HepG2 (cell line): Measurements from ENCODE around the gene DNAAF9. TPM values are rescaled to one million over a fixed set of nuclear protein-coding genes. Genes with fewer than 3 reads are reported as not detected.

Experiments
- EHMT2 ChIP-seq: fragments of 200-600 bp; sonication (generic); IDR thresholded peaks from 2 replicates; pipeline ENCODE4 v1.7.0; 2017; ENCODE audit warnings: antibody characterized with exemption, low read depth, low read length, borderline replicate concordance
- FOXK2 ChIP-seq: fragments of 450-650 bp; IDR thresholded peaks from 2 replicates; pipeline ENCODE4 v1.6.1; 2016
- HNRNPK ChIP-seq: fragments of 200-400 bp; formaldehyde crosslinking; IDR thresholded peaks from 2 replicates; pipeline ENCODE4 v1.6.1; 2018; ENCODE audit warnings: low read length, low read depth, moderate library complexity, mild to moderate bottlenecking; ENCODE audit not compliant: poor library complexity, severe bottlenecking
- HOXA9 ChIP-seq: sonication (generic); formaldehyde crosslinking; IDR thresholded peaks from 2 replicates; pipeline ENCODE4 v1.8.1; 2022; ENCODE audit warnings: missing genetic modification reagents, mild to moderate bottlenecking, moderate library complexity, borderline replicate concordance
- MAZ ChIP-seq, 2 experiments: sonication (generic) in 1 of 2; formaldehyde crosslinking in 1 of 2; IDR thresholded peaks; 2 replicates each; pipeline versions ENCODE4 v1.5.0 to v1.6.1; 2012 to 2020; ENCODE audit warnings: low read depth in 2 of 2, mild to moderate bottlenecking in 2 of 2, borderline replicate concordance in 1 of 2, improper control_type of control experiment in 1 of 2, low read length in 1 of 2, missing genetic modification reagents in 1 of 2, moderate library complexity in 1 of 2
- SP2 ChIP-seq: sonication (generic); formaldehyde crosslinking; IDR thresholded peaks from 2 replicates; pipeline ENCODE4 v1.5.1; 2020; ENCODE audit warnings: mild to moderate bottlenecking, missing genetic modification reagents
- TBL1XR1 ChIP-seq: fragments of 150-350 bp; IDR thresholded peaks from 2 replicates; pipeline ENCODE4 v1.6.1; 2014; ENCODE audit warnings: borderline replicate concordance, low read length; ENCODE audit not compliant: partially characterized antibody
- ZBTB14 ChIP-seq: sonication (generic); formaldehyde crosslinking; IDR thresholded peaks from 2 replicates; pipeline ENCODE4 v1.4.0; 2020; ENCODE audit warnings: missing genetic modification reagents
- ZFP41 ChIP-seq: sonication (generic); formaldehyde crosslinking; IDR thresholded peaks from 2 replicates; pipeline ENCODE4 v1.4.0; 2020; ENCODE audit warnings: mild to moderate bottlenecking, missing genetic modification reagents, borderline replicate concordance
- ZNF354B ChIP-seq: sonication (generic); formaldehyde crosslinking; IDR thresholded peaks from 2 replicates; pipeline ENCODE4 v1.8.0; 2022; ENCODE audit warnings: mild to moderate bottlenecking, missing genetic modification reagents
- ZNF501 ChIP-seq: sonication (generic); formaldehyde crosslinking; IDR thresholded peaks from 2 replicates; pipeline ENCODE4 v1.5.1; 2020; ENCODE audit warnings: mild to moderate bottlenecking, moderate library complexity, missing genetic modification reagents
- ZNF543 ChIP-seq: sonication (generic); formaldehyde crosslinking; IDR thresholded peaks from 2 replicates; pipeline ENCODE4 v1.4.0; 2020; ENCODE audit warnings: mild to moderate bottlenecking, missing genetic modification reagents
- ZNF605 ChIP-seq: sonication (generic); formaldehyde crosslinking; IDR thresholded peaks from 2 replicates; pipeline ENCODE4 v1.8.0; 2022; ENCODE audit warnings: mild to moderate bottlenecking, missing genetic modification reagents
- ZNF607 ChIP-seq: sonication (generic); formaldehyde crosslinking; IDR thresholded peaks from 2 replicates; pipeline ENCODE4 v1.5.1; 2020; ENCODE audit warnings: missing genetic modification reagents, mild to moderate bottlenecking, borderline replicate concordance
- polyA plus RNA-seq, 8 experiments: library from polyadenylated mRNA; depleted of rRNA in 3 of 8; stranded (reverse) in 7 of 8; unstranded in 1 of 8; fragments of >200 nt; fragmentation: Illumina TruSeq in 4 of 8; extraction: Trizol in 4 of 8; gene quantifications; 2 replicates each; pipeline versions ENCODE4 v1.2.1 to v1.2.3, GENCODE V29; 2011 to 2016; ENCODE audit warnings: low read depth in 4 of 8, missing spikeins in 1 of 8, mixed read lengths in 1 of 8; ENCODE audit not compliant: insufficient read depth in 1 of 8
- total RNA-seq, 5 experiments: library from RNA; depleted of rRNA; stranded (reverse); fragments of >200 nt; fragmentation: Illumina TruSeq; extraction: Trizol; gene quantifications; 2 replicates each; pipeline ENCODE4 v1.2.3, GENCODE V29; 2016; ENCODE audit warnings: low read depth in 1 of 5
- TF ChIP-seq, protein P1 (sequence below): sonication (generic); formaldehyde crosslinking; IDR thresholded peaks from one replicate; pipeline ENCODE4 v1.5.1; 2020; ENCODE audit warnings: mild to moderate bottlenecking, missing genetic modification reagents; ENCODE audit errors: not compliant biosample characterization
- TF ChIP-seq, protein P2 (sequence below): sonication (generic); formaldehyde crosslinking; IDR thresholded peaks from 2 replicates; pipeline ENCODE4 v1.9.0; 2022; ENCODE audit warnings: low read depth, missing genetic modification reagents

Gene DNAAF9
- total and polyA plus RNA-seq, 2 of the 13 experiments (the other 11 are each of a cell fraction or from before 2014, with no cell fraction given), result 10.5 to 14.9 TPM

DNA sequence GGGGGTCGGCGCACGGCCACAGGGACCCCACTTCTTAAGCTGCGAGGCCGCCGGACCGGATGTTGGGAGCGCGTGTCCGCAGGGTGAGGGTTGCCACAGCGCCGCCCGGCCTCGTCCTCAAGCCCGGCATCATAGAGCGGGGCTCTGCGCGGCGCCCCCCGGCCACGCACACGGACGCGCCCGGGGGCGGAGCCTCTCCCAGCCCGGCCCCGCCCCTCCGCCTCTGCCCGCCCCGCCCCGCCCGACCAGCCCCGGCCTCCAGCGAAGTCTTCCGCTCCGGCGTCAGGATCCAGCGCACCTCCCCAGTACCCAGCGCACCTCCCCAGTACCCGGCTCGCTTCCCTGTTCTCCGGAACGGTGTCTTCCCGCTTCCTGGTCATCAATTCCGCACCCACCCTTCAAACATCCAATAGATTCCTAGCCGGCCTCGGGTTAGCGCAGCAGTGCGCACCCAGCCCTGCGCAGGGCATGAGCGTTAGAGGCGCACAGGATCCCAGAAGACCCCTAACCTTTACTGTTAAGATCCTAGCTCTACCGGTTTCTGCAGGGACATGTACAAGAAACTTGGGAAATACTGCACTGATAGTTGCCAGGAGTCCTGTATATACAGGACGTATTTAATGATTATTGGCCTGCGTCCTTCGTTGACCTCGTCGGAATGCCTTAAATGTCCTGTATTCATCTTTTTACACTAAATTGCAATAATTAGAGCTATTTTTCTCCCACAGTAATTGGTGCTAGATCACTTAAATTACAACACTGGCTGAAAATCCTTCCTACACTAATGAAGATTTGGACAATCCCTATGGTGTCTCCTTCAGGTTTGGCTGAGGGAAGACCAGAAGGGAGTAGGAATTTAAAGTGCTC, 535 bp upstream of the DNAAF9 start (continued):
- TF ChIP-seq, protein P1, sequence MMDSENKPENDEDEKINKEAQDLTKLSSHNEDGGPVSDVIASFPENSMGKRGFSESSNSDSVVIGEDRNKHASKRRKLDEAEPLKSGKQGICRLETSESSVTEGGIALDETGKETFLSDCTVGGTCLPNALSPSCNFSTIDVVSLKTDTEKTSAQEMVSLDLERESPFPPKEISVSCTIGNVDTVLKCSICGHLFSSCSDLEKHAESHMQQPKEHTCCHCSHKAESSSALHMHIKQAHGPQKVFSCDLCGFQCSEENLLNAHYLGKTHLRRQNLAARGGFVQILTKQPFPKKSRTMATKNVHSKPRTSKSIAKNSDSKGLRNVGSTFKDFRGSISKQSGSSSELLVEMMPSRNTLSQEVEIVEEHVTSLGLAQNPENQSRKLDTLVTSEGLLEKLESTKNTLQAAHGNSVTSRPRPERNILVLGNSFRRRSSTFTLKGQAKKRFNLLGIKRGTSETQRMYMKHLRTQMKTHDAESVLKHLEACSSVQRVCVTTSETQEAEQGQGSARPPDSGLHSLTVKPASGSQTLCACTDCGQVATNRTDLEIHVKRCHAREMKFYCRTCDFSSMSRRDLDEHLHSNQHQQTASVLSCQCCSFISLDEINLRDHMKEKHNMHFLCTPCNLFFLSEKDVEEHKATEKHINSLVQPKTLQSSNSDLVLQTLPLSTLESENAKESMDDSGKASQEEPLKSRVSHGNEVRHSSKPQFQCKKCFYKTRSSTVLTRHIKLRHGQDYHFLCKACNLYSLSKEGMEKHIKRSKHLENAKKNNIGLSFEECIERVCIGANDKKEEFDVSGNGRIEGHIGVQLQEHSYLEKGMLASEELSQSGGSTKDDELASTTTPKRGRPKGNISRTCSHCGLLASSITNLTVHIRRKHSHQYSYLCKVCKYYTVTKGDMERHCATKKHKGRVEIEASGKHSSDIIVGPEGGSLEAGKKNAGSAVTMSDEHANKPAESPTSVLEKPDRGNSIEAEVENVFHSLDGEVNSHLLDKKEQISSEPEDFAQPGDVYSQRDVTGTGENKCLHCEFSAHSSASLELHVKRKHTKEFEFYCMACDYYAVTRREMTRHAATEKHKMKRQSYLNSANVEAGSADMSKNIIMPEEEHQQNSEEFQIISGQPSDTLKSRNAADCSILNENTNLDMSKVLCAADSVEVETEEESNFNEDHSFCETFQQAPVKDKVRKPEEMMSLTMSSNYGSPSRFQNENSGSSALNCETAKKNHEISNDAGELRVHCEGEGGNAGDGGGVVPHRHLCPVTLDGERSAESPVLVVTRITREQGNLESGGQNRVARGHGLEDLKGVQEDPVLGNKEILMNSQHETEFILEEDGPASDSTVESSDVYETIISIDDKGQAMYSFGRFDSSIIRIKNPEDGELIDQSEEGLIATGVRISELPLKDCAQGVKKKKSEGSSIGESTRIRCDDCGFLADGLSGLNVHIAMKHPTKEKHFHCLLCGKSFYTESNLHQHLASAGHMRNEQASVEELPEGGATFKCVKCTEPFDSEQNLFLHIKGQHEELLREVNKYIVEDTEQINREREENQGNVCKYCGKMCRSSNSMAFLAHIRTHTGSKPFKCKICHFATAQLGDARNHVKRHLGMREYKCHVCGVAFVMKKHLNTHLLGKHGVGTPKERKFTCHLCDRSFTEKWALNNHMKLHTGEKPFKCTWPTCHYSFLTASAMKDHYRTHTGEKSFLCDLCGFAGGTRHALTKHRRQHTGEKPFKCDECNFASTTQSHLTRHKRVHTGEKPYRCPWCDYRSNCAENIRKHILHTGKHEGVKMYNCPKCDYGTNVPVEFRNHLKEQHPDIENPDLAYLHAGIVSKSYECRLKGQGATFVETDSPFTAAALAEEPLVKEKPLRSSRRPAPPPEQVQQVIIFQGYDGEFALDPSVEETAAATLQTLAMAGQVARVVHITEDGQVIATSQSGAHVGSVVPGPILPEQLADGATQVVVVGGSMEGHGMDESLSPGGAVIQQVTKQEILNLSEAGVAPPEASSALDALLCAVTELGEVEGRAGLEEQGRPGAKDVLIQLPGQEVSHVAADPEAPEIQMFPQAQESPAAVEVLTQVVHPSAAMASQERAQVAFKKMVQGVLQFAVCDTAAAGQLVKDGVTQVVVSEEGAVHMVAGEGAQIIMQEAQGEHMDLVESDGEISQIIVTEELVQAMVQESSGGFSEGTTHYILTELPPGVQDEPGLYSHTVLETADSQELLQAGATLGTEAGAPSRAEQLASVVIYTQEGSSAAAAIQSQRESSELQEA, result no peak
- no peak for TF ChIP-seq HOXA9 (CRISPR knock-in tag)
- TF ChIP-seq ZBTB14 (CRISPR knock-in tag), result peak; percentile 91
- TF ChIP-seq ZNF354B (CRISPR knock-in tag), result peak; percentile 47; the same call in 1 of the 2 replicates
- no peak; the same call in 1 of the 2 replicates for TF ChIP-seq ZNF501
- TF ChIP-seq EHMT2, result no peak
- TF ChIP-seq SP2 (CRISPR knock-in tag), result no peak
- TF ChIP-seq ZNF543 (CRISPR knock-in tag), result 0 out of 2 replicates have a peak, but pooled peaks have one; percentile 25
- TF ChIP-seq TBL1XR1, result no peak
- TF ChIP-seq ZNF605 (CRISPR knock-in tag), result peak; percentile 85
- TF ChIP-seq, protein P2, sequence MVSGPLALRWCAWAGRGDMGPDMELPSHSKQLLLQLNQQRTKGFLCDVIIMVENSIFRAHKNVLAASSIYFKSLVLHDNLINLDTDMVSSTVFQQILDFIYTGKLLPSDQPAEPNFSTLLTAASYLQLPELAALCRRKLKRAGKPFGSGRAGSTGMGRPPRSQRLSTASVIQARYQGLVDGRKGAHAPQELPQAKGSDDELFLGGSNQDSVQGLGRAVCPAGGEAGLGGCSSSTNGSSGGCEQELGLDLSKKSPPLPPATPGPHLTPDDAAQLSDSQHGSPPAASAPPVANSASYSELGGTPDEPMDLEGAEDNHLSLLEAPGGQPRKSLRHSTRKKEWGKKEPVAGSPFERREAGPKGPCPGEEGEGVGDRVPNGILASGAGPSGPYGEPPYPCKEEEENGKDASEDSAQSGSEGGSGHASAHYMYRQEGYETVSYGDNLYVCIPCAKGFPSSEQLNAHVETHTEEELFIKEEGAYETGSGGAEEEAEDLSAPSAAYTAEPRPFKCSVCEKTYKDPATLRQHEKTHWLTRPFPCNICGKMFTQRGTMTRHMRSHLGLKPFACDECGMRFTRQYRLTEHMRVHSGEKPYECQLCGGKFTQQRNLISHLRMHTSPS (CRISPR knock-in tag), result no peak
- 0 out of 2 replicates have a peak, but pooled peaks have one; percentile 33 for TF ChIP-seq ZNF607 (CRISPR knock-in tag)
- peak; percentile 89 for TF ChIP-seq HNRNPK
- TF ChIP-seq MAZ (IDR thresholded peaks at IDR 0.05; ENCODE audit: borderline replicate concordance, low read depth, low read length), result peak; percentile 73; the same call in 1 of the 2 replicates
- TF ChIP-seq MAZ (CRISPR knock-in tag; IDR thresholded peaks at IDR 0.05; ENCODE audit: low read depth), result no peak; the same call in none of the 2 replicates
- no peak for TF ChIP-seq ZFP41 (CRISPR knock-in tag)
- peak; percentile 37; the same call in 1 of the 2 replicates for TF ChIP-seq FOXK2
